SK-N-SH treated with all-trans-retinoic acid at 6 μM for 48 hours (cell line): ENCODE results near the gene GPR137.

ENCODE experiments used
- ARNTL ChIP-seq: fragments of 450-650 bp; formaldehyde crosslinking; IDR thresholded peaks from 2 replicates; pipeline ENCODE4 v1.5.0; 2020; ENCODE audit warnings: low read depth, mild to moderate bottlenecking, moderate library complexity, borderline replicate concordance
- CSDC2 ChIP-seq: fragments of 250-450 bp; sonication (Bioruptor Pico); IDR thresholded peaks from 2 replicates; pipeline ENCODE4 v1.5.0; 2020; ENCODE audit warnings: mild to moderate bottlenecking, moderate library complexity
- GLIS3 ChIP-seq: fragments of 250-450 bp; sonication (Bioruptor Pico); IDR thresholded peaks from 2 replicates; pipeline ENCODE4 v1.5.0; 2020; ENCODE audit warnings: mild to moderate bottlenecking, moderate library complexity
- ISL1 ChIP-seq: fragments of 250-450 bp; sonication (Bioruptor Pico); IDR thresholded peaks from 2 replicates; pipeline ENCODE4 v2.1.2; 2022; ENCODE audit warnings: mild to moderate bottlenecking, moderate library complexity
- OSR1 ChIP-seq: fragments of 250-450 bp; sonication (Bioruptor Pico); IDR thresholded peaks from 2 replicates; pipeline ENCODE4 v1.8.0; 2022; ENCODE audit warnings: moderate library complexity, mild to moderate bottlenecking, inconsistent platforms
- POU6F1 ChIP-seq: fragments of 250-450 bp; sonication (Bioruptor Pico); IDR thresholded peaks from 2 replicates; pipeline ENCODE4 v1.8.0; 2021; ENCODE audit warnings: low read depth, mild to moderate bottlenecking, moderate library complexity, borderline replicate concordance
- PPARA ChIP-seq: fragments of 250-450 bp; sonication (Bioruptor Pico); IDR thresholded peaks from 2 replicates; pipeline ENCODE4 v1.5.0; 2020; ENCODE audit warnings: mild to moderate bottlenecking, borderline replicate concordance
- SNAI2 ChIP-seq: fragments of 250-450 bp; sonication (Bioruptor Pico); IDR thresholded peaks from 2 replicates; pipeline ENCODE4 v1.5.0; 2020; ENCODE audit warnings: mild to moderate bottlenecking, moderate library complexity
- TOX ChIP-seq: fragments of 250-450 bp; sonication (Bioruptor Pico); IDR thresholded peaks from 2 replicates; pipeline ENCODE4 v1.8.0; 2021; ENCODE audit warnings: mild to moderate bottlenecking, moderate library complexity, borderline replicate concordance
- ZFP3 ChIP-seq: fragments of 250-450 bp; sonication (Bioruptor Pico); IDR thresholded peaks from 2 replicates; pipeline ENCODE4 v1.5.0; 2020; ENCODE audit warnings: mild to moderate bottlenecking, moderate library complexity
- ZNF565 ChIP-seq: fragments of 450-650 bp; formaldehyde crosslinking; conservative IDR thresholded peaks from 2 replicates; pipeline ENCODE4 v1.5.0; 2020; ENCODE audit warnings: low read depth, mild to moderate bottlenecking, moderate library complexity
- ZNF70 ChIP-seq: fragments of 450-650 bp; formaldehyde crosslinking; IDR thresholded peaks from 2 replicates; pipeline ENCODE4 v1.5.0; 2020; ENCODE audit warnings: mild to moderate bottlenecking, moderate library complexity
- ZNF8 ChIP-seq: fragments of 450-650 bp; formaldehyde crosslinking; IDR thresholded peaks from 2 replicates; pipeline ENCODE4 v1.5.0; 2020; ENCODE audit warnings: mild to moderate bottlenecking, moderate library complexity
- TF ChIP-seq, protein P1 (sequence below): fragments of 250-450 bp; sonication (Bioruptor Pico); IDR thresholded peaks from 2 replicates; pipeline ENCODE4 v1.8.0; 2020; ENCODE audit warnings: mild to moderate bottlenecking, moderate library complexity, borderline replicate concordance

- TF ChIP-seq GLIS3 (no peak), PPARA (CRISPR knock-in tag) (no peak), POU6F1 (CRISPR knock-in tag) (no peak), TOX (CRISPR knock-in tag) (no peak), ZFP3 (CRISPR knock-in tag) (no peak), ZNF70 (CRISPR knock-in tag) (no peak), OSR1 (no peak), ZNF8 (CRISPR knock-in tag) (no peak), SNAI2 (CRISPR knock-in tag) (no peak), ISL1 (CRISPR knock-in tag) (no peak), CSDC2 (CRISPR knock-in tag) (no peak), ARNTL (no peak), ZNF565 (CRISPR knock-in tag) (no peak)
- TF ChIP-seq, protein P1, sequence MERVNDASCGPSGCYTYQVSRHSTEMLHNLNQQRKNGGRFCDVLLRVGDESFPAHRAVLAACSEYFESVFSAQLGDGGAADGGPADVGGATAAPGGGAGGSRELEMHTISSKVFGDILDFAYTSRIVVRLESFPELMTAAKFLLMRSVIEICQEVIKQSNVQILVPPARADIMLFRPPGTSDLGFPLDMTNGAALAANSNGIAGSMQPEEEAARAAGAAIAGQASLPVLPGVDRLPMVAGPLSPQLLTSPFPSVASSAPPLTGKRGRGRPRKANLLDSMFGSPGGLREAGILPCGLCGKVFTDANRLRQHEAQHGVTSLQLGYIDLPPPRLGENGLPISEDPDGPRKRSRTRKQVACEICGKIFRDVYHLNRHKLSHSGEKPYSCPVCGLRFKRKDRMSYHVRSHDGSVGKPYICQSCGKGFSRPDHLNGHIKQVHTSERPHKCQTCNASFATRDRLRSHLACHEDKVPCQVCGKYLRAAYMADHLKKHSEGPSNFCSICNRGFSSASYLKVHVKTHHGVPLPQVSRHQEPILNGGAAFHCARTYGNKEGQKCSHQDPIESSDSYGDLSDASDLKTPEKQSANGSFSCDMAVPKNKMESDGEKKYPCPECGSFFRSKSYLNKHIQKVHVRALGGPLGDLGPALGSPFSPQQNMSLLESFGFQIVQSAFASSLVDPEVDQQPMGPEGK (CRISPR knock-in tag): no peak
Measured at GRCh38 chr11:64291752-64292459, 6.3 kb downstream of the GPR137 start.
